NCI-H2029 treated with DMSO at 0.1 percent for 48 hours (cell line): Measurements from ENCODE around the gene ABCB4.

Experiments
- DNase-seq: peaks from one replicate; lab custom pipeline; 2025; lab: John Stamatoyannopoulos, UW

The ABCB4 gene

GRCh38 chr7:87416682-87417587 lies 58.5 kb downstream of the ABCB4 start:
- peak; percentile 41 for DNase-seq

- no peak for DNase-seq
Observed at GRCh38 chr7:87414794-87415188, 60.7 kb downstream of the ABCB4 start.

DNA sequence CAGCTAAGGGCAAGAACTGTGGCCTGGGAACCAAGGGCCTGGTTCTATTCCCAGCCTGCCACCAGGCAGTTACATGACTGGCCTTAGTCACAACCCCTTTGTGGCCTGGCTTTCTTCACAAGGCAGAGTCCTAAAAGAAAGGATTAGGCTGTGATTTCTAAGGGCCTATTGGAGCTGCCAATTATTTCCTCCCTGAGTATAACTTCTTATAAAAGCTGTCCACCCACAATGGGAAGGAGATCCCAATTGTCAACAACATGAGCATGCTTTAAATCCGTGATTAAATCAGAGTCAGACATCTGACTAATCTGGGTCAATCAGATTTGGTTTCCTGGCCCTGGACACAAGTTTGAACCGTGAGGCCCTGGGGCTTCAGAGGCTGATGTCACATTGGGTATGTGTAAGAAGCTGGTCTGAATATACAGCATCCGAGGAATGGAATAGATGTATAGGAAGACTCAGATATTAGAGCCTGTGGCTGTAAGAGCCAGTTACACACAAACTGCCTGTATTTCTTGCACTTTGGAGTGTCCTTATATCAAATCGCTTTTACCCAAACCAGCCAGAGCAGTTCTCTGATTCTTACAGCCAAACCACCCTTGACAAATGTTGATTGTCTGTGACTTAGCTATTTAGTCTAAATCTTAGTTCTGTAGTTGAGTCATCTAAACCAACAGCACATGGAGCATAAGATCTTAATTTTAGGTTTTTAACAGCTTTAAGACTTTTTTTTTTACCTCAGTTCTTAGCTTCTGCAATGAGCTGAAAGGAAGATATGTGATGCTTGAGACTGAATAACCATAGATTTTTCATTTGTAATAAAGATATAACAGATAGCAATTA lies 61.3 kb downstream of the ABCB4 start:
- DNase-seq, result no peak

DNA sequence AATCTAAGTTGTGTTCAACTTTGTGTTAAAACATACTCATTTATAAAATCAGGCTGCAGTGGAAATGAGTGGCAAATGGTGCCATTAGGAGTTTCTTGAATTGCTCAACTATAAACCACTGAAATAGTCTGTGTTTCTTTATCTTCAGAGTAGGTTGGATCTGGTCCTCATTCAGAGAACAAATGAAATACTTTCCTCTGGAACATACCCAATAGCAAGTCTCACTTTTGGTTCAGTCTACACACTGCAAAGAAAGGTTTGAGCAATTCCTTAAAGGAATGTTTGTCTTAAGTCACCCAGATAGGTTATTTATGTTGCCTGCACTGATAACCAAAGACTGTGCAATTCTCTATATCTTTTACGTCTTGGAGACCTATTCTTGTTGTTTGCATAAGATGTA lies 62.5 kb downstream of the ABCB4 start:
- DNase-seq, result no peak

- DNase-seq, result no peak
Observed at GRCh38 chr7:87411186-87411585, 64.3 kb downstream of the ABCB4 start.

- no peak for DNase-seq
Observed at GRCh38 chr7:87404674-87405073, 70.8 kb downstream of the ABCB4 start.

GRCh38 chr7:87398446-87398845 lies 77.0 kb downstream of the ABCB4 start:
- DNase-seq, result no peak

DNA sequence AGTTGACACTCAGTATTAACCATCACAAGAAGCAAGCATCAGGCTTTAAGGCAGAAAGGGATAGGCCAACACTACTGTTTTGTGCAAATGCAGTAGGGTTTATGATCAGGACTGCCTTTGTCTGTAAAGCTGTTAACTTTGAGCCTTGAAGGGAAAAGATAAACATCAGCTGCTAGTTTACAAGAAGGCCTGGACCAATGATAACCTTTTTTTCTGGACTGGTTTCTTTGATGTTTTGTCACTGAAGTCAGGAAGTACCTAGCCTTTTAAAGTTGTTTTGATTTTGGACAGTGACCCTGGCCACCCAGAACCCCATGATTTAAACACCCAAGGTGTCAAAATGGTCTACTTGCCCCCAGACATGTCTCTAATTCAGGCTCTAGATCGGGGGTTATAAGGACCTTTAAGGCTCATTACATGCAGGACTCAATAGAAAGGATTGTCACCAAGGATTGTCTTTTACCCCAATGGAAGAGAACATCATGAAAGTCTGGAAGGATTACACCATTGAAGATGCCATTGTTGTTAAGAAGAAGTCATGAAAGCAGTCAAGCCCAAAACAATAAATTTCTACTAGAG lies 79.9 kb downstream of the ABCB4 start:
- no peak for DNase-seq

- no peak for DNase-seq
Observed at GRCh38 chr7:87391020-87391701, 84.3 kb downstream of the ABCB4 start.

DNA sequence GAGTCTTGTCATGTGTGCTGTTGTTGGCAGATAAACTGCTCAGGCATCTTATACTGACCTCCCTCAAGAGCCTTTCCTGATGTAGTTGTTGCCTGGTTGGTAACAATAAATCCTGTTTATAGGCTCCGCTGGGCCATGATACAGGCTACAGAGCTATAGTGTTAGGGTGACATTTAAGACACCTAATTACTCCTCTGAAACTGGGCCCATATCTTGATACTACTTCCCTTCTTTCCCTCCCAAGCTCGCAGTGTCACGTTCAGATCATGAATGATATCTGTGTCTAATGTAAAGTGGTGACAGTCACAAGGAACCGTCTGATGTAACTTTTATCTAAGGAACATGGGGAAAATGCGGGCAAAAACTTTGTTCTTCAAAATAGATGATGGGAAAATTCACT lies 94.6 kb downstream of the ABCB4 start:
- no peak for DNase-seq

DNA sequence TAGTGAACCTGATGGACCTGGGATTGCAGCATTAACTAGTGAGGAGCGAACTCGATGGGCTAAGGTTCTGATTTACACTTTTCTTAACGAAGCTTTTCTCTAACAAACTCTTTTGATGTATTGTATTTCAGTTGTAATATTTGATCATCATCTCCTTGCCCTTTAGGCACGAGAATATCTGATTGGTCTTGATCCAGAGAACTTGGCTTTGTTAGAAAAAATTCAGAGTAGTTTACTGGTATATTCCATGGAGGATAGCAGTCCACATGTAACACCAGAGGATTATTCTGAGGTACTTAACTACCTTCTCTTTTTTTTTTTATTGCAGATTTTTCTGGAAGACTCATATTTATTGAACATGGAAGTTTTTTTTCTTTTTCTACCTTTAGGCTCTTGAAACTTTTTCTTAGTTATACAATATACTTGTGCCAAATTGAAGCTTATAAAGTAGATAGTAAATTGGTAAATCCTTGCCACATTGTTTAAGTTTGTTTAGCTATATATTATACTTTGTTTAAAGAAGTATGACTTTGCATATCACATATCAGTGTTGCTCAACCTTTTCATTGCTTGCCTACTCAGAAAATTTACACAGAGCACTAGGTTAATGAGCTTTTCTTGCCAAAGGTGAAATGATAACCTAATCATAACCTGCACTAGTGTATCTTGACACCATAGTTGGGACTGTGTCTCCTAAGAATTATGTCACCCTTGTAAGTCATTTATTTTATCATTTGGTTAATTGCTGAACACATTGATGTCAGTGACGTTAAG lies 99.6 kb downstream of the ABCB4 start:
- no peak for DNase-seq

- no peak for DNase-seq
Observed at GRCh38 chr7:87370660-87371180, 104.8 kb downstream of the ABCB4 start.

DNA sequence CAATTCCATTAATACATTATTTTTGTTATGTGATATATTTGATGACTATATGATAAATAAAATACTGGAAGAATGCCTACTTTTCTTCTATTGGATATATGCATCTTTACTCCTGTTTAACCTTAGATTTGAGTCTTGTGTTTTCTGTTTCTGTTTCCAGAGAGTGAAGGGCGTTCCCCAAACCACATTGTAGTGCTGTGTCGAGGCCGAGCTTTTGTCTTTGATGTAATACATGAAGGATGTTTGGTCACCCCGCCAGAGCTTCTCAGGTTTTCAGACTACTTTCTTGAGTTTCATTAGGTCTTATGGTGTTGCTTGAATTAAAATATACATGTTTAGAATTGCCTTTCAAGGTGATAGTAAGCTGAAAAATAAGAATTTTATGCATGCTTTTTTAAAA lies 106.3 kb downstream of the ABCB4 start:
- no peak for DNase-seq

DNA sequence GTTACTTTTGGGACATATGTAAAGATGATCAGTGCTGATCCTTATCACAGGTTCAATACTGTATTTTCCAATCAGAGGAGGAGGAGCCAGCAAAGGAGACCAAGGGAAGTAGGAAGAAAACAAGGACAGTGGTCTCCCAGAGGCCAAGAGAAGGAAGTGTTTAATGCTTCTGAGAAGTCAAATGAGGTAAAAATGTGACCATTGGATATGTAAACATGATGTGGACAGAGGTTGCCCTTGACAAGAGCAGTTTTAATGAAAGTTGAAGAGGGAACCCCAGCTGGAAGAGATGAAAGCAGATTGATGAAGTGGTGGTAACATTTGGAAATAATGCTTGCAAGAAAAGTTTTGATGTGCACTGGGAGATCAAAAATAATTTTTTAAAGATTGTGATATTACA lies 111.2 kb downstream of the ABCB4 start:
- no peak for DNase-seq

- no peak for DNase-seq
Observed at GRCh38 chr7:87363342-87363741, 112.1 kb downstream of the ABCB4 start.

- DNase-seq, result no peak
Observed at GRCh38 chr7:87361320-87361719, 114.2 kb downstream of the ABCB4 start.

GRCh38 chr7:87359366-87359765 lies 116.1 kb downstream of the ABCB4 start:
- no peak for DNase-seq

- DNase-seq, result no peak
Observed at GRCh38 chr7:87356448-87356847, 119.0 kb downstream of the ABCB4 start.

GRCh38 chr7:87354749-87355148 lies 120.7 kb downstream of the ABCB4 start:
- no peak for DNase-seq
